Measurements from ENCODE around the gene CAB39L.

DNA sequence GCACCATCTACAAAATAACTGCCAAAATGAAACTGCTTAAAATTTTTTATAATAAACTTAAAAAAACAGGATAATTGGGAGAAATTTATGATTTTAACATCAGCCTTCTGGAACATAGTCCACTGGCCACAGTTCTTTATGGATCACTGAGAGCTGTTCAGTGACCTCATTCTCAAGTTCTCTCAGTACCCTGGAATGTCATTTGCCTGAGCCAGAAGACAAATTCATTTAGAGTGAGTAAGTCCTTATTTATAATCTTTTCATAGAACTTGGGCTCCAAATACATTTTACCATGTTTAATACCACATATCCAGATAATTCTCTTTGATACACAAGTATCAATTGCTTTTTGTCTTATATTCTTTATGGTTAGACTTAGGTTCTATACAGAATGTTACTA lies 87.6 kb downstream of the CAB39L start:
- TF ChIP-seq, protein P1, sequence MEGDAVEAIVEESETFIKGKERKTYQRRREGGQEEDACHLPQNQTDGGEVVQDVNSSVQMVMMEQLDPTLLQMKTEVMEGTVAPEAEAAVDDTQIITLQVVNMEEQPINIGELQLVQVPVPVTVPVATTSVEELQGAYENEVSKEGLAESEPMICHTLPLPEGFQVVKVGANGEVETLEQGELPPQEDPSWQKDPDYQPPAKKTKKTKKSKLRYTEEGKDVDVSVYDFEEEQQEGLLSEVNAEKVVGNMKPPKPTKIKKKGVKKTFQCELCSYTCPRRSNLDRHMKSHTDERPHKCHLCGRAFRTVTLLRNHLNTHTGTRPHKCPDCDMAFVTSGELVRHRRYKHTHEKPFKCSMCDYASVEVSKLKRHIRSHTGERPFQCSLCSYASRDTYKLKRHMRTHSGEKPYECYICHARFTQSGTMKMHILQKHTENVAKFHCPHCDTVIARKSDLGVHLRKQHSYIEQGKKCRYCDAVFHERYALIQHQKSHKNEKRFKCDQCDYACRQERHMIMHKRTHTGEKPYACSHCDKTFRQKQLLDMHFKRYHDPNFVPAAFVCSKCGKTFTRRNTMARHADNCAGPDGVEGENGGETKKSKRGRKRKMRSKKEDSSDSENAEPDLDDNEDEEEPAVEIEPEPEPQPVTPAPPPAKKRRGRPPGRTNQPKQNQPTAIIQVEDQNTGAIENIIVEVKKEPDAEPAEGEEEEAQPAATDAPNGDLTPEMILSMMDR (conservative IDR thresholded peaks at IDR 0.05; ENCODE audit: low read length), result no peak
- TF ChIP-seq EZH2phosphoT487 (IDR thresholded peaks at IDR 0.05; ENCODE audit: borderline replicate concordance, low read depth, low read length), result no peak
